Chondrocyte (in vitro differentiated cells): Measurements from ENCODE around the gene ARID1A. TPM values are rescaled to one million over a fixed set of nuclear protein-coding genes. Genes with fewer than 3 reads are reported as not detected.

Experiments
- DNase-seq: peaks from one replicate; pipeline ENCODE4 v3.0.0; 2021; ENCODE audit warnings: mixed read lengths, low spot score
- H3K27ac Mint-ChIP-seq: one replicate; pipeline ENCODE4 v1.8.0; 2021; ENCODE audit warnings: mild to moderate bottlenecking, moderate library complexity, mixed read lengths; ENCODE audit not compliant: unreplicated experiment
- H3K27me3 Mint-ChIP-seq: 2 replicates; pipeline ENCODE4 v1.8.0; 2021; ENCODE audit warnings: low read depth, mixed read lengths
- H3K36me3 Mint-ChIP-seq: 2 replicates; pipeline ENCODE4 v1.8.0; 2021; ENCODE audit warnings: low read depth, mixed read lengths
- H3K4me1 Mint-ChIP-seq: 2 replicates; pipeline ENCODE4 v1.8.0; 2021; ENCODE audit warnings: low read depth, mild to moderate bottlenecking, mixed read lengths
- H3K4me3 Mint-ChIP-seq: one replicate; pipeline ENCODE4 v1.8.0; 2021; ENCODE audit warnings: mild to moderate bottlenecking, moderate library complexity, mixed read lengths; ENCODE audit not compliant: unreplicated experiment
- H3K9me3 Mint-ChIP-seq: 2 replicates; pipeline ENCODE4 v1.8.0; 2021; ENCODE audit warnings: low read depth, mixed read lengths
- total RNA-seq: library from RNA; stranded (reverse); gene quantifications from 3 replicates; pipeline ENCODE4 v1.2.1, GENCODE V29; 2021
- TF ChIP-seq, protein P1 (sequence below): fragments of 200-600 bp; sonication (generic); IDR thresholded peaks from 2 replicates; pipeline ENCODE4 v1.5.0; 2021; ENCODE audit warnings: antibody characterized with exemption, mild to moderate bottlenecking, moderate library complexity

ARID1A gene
- total RNA-seq, 1 donor from 2014 or later, result 56.1 TPM

GRCh38 chr1:26754086-26754874 is 58.5 kb downstream of the ARID1A start:
- H3K4me1 Mint-ChIP-seq, result no peaks in the 10 kb centered on the region
- no peak overlapping the region for H3K27ac Mint-ChIP-seq

DNA sequence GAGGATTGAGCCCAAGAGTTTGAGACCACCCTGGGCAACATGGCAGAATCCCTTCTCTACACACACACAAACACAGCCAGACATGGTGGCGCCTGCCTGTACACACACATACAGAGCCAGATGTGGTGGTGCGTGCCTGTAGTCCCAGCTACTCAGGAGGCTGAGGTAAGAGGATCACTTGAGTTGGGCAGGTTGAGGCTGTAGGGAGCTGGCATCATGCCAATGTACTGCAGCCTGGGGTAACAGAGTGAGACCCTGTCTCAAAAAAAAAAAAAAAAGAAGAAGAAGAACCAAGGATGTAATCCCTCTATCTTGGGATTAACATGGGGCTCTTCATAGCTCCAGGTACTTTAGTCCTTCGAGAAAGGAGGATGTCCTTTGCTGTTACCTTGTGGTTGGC is 62.5 kb downstream of the ARID1A start:
- Mint-ChIP-seq H3K4me3 (no peak overlapping the region), H3K36me3 (peaks cover 26% of the 10 kb centered on the region), H3K27ac (no peak overlapping the region), H3K9me3 (no peaks in the 10 kb centered on the region), H3K4me1 (no peaks in the 10 kb centered on the region), H3K27me3 (no peaks in the 10 kb centered on the region)
- no peak for DNase-seq
- TF ChIP-seq, protein P1, sequence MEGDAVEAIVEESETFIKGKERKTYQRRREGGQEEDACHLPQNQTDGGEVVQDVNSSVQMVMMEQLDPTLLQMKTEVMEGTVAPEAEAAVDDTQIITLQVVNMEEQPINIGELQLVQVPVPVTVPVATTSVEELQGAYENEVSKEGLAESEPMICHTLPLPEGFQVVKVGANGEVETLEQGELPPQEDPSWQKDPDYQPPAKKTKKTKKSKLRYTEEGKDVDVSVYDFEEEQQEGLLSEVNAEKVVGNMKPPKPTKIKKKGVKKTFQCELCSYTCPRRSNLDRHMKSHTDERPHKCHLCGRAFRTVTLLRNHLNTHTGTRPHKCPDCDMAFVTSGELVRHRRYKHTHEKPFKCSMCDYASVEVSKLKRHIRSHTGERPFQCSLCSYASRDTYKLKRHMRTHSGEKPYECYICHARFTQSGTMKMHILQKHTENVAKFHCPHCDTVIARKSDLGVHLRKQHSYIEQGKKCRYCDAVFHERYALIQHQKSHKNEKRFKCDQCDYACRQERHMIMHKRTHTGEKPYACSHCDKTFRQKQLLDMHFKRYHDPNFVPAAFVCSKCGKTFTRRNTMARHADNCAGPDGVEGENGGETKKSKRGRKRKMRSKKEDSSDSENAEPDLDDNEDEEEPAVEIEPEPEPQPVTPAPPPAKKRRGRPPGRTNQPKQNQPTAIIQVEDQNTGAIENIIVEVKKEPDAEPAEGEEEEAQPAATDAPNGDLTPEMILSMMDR, result no peak

More at GRCh38 chr1:26754086-26754874, 58.5 kb downstream of the ARID1A start:
- Mint-ChIP-seq H3K4me3 (no peak overlapping the region), H3K9me3 (no peaks in the 10 kb centered on the region), H3K27me3 (no peaks in the 10 kb centered on the region), H3K36me3 (peaks cover 12% of the 10 kb centered on the region)
- no peak for DNase-seq
- TF ChIP-seq, protein P1, result no peak

- H3K4me3 Mint-ChIP-seq, result no peak overlapping the region
- no peaks in the 10 kb centered on the region for H3K9me3 Mint-ChIP-seq
- no peaks in the 10 kb centered on the region for H3K27me3 Mint-ChIP-seq
- H3K27ac Mint-ChIP-seq, result no peak overlapping the region
- no peak for DNase-seq
- H3K36me3 Mint-ChIP-seq, result peaks cover 23% of the 10 kb centered on the region
- TF ChIP-seq, protein P1, result no peak
- H3K4me1 Mint-ChIP-seq, result no peaks in the 10 kb centered on the region
Measured at GRCh38 chr1:26759531-26759930, 63.7 kb downstream of the ARID1A start.

GRCh38 chr1:26761217-26761616 is 65.4 kb downstream of the ARID1A start:
- no peak for DNase-seq
- no peaks in the 10 kb centered on the region for H3K9me3 Mint-ChIP-seq
- H3K36me3 Mint-ChIP-seq, result peaks cover 25% of the 10 kb centered on the region
- H3K4me3 Mint-ChIP-seq, result no peak overlapping the region
- H3K27me3 Mint-ChIP-seq, result no peaks in the 10 kb centered on the region
- TF ChIP-seq, protein P1, result peak; percentile 43
- H3K27ac Mint-ChIP-seq, result no peak overlapping the region
- no peaks in the 10 kb centered on the region for H3K4me1 Mint-ChIP-seq

DNA sequence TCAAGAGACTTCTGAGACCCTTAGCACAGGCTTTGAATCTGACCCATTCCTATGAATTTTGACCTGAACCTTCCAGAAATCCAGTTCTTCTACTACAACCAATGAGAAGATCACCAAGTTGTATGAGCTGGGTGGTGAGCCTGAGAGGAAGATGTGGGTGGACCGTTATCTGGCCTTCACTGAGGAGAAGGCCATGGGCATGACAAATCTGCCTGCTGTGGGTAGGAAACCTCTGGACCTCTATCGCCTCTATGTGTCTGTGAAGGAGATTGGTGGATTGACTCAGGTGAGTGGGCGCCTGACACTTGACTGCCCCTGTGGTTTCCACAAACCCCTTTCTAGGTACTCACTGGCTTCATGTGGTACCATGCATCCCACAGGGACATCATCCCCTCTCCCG is 71.9 kb downstream of the ARID1A start:
- peaks cover 37% of the 10 kb centered on the region for H3K4me1 Mint-ChIP-seq
- TF ChIP-seq, protein P1, result no peak
- no peak overlapping the region for H3K27ac Mint-ChIP-seq
- no peaks in the 10 kb centered on the region for H3K27me3 Mint-ChIP-seq
- no peaks in the 10 kb centered on the region for H3K9me3 Mint-ChIP-seq
- no peak overlapping the region for H3K4me3 Mint-ChIP-seq
- peaks cover 45% of the 10 kb centered on the region for H3K36me3 Mint-ChIP-seq
- DNase-seq, result no peak
